Small intestine (tissue), 7 donors: ENCODE results near the gene ADGRL3. TPM values are rescaled to one million over a fixed set of nuclear protein-coding genes. Genes with fewer than 3 reads are reported as not detected.

Experiments used
- DNase-seq, 2 donors: peaks; one replicate each; pipeline versions ENCODE4 v3.0.0 to v3.0.0-alpha.2; 2013
- FAIRE-seq: peaks from 2 replicates; lab custom pipeline; 2012; peaks lifted over from hg19 to GRCh38; lab: Jason Lieb, UNC
- H3K27ac ChIP-seq, 3 donors: one replicate each; pipeline ENCODE4 v1.5.1; 2013; ENCODE audit warnings: low read length in 2 of 3, mild to moderate bottlenecking in 2 of 3, control low read depth in 1 of 3, inconsistent platforms in 1 of 3, low read depth in 1 of 3, moderate library complexity in 1 of 3
- H3K27me3 ChIP-seq, 3 donors: one replicate each; pipeline ENCODE4 v1.6.1; 2013; ENCODE audit warnings: low read length in 3 of 3, inconsistent platforms in 1 of 3; ENCODE audit not compliant: control insufficient read depth in 3 of 3, insufficient read depth in 3 of 3
- H3K36me3 ChIP-seq, 3 donors: one replicate each; pipeline ENCODE4 v1.6.1; 2013; ENCODE audit warnings: low read length in 3 of 3, inconsistent platforms in 1 of 3, low read depth in 1 of 3, mild to moderate bottlenecking in 1 of 3, moderate library complexity in 1 of 3; ENCODE audit not compliant: control insufficient read depth in 3 of 3, insufficient read depth in 2 of 3
- H3K4me1 ChIP-seq, 3 donors: one replicate each; pipeline ENCODE4 v1.6.1; 2013; ENCODE audit warnings: low read length in 2 of 3, inconsistent platforms in 1 of 3, low read depth in 1 of 3, mild to moderate bottlenecking in 1 of 3, moderate library complexity in 1 of 3; ENCODE audit not compliant: control insufficient read depth in 3 of 3, insufficient read depth in 2 of 3
- H3K4me3 ChIP-seq, 3 donors: one replicate each; pipeline ENCODE4 v1.5.1; 2013; ENCODE audit warnings: low read length in 3 of 3, control low read depth in 1 of 3, inconsistent platforms in 1 of 3, low read depth in 1 of 3, mild to moderate bottlenecking in 1 of 3, moderate library complexity in 1 of 3
- H3K9me3 ChIP-seq, 2 donors: one replicate each; pipeline ENCODE4 v1.6.1; 2013; ENCODE audit warnings: low read depth in 1 of 2, low read length in 1 of 2; ENCODE audit not compliant: control insufficient read depth in 2 of 2, insufficient read depth in 1 of 2
- WGBS, 3 donors: extraction: QIAGEN DNeasy Blood & Tissue Kit; methylation state at CpG; one replicate each; pipeline ENCODE4 v1.1.7; 2013; 5-methylcytosine and 5-hydroxymethylcytosine counted together
- polyA plus RNA-seq, 4 donors: library from polyadenylated mRNA; stranded (reverse) in 3 of 4; unstranded in 1 of 4; fragments of 200-250 nt in 3 of 4; fragments of 120-200 nt in 1 of 4; gene quantifications; one replicate each; pipeline versions ENCODE4 v1.2.1 to v1.2.3, GENCODE V29; 2013
- donor health status: healthy with polysubstance abuse.
- donor health status: control.
- donor health status: control.
- donor health status: Bipolar disorder and iron deficiency.
- donor health status: healthy.

The ADGRL3 gene
- polyA plus RNA-seq, 4 donors: under 0.01 to 7.9 (median 1.3) TPM

DNA sequence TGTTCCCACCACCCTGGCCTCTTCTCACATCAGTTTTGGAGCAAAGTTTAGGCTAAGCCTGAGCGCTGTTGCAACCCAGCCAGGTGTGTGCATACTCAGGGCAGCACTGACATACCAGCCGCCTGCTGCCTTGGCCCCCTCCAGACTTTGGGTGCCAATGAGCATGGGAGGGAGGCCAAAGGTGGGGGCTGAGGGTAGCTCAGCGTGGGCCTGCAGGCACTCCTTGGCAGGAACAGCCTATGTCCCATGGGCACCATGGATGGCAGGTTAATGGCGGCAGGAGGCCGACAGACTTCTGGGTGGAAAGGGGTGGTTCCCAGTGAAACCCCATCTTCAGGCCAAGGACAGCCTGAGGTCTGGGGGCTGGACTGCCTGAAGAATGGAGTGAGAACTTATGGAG, 462.2 kb downstream of the ADGRL3 start:
- Histone ChIP-seq H3K9me3 (peaks cover 2 to 14% of the 10 kb centered on the region in 2 donors), H3K27me3 (no peaks in the 10 kb centered on the region), H3K4me3 (no peak overlapping the region), H3K27ac (no peak overlapping the region), H3K4me1 (no peaks in the 10 kb centered on the region), H3K36me3 (peaks cover 0 to 4% (median 0%) of the 10 kb centered on the region in 3 donors)
- 84 to 94% (median 92%) methylated on average over 5 of the region's 5 CpGs for WGBS, 3 donors
- FAIRE-seq: no peak
- no peak for DNase-seq

GRCh38 chr4:61663310-61663709, 463.2 kb downstream of the ADGRL3 start:
- Histone ChIP-seq H3K9me3 (peaks cover 2 to 14% of the 10 kb centered on the region in 2 donors), H3K27me3 (no peaks in the 10 kb centered on the region), H3K4me3 (no peak overlapping the region), H3K36me3 (peaks cover 0 to 4% (median 0%) of the 10 kb centered on the region in 3 donors), H3K27ac (no peak overlapping the region), H3K4me1 (no peaks in the 10 kb centered on the region)
- FAIRE-seq: no peak
- DNase-seq: no peak
- WGBS, 3 donors: 87 to 95% (median 91%) methylated on average over 8 of the region's 8 CpGs

GRCh38 chr4:61665649-61666048, 465.5 kb downstream of the ADGRL3 start:
- Histone ChIP-seq H3K4me3 (no peak overlapping the region), H3K4me1 (no peaks in the 10 kb centered on the region), H3K27ac (no peak overlapping the region), H3K27me3 (no peaks in the 10 kb centered on the region), H3K36me3 (peaks cover 0 to 4% (median 0%) of the 10 kb centered on the region in 3 donors), H3K9me3 (peaks cover 2 to 14% of the 10 kb centered on the region in 2 donors)
- DNase-seq (no peak), FAIRE-seq (no peak)

DNA sequence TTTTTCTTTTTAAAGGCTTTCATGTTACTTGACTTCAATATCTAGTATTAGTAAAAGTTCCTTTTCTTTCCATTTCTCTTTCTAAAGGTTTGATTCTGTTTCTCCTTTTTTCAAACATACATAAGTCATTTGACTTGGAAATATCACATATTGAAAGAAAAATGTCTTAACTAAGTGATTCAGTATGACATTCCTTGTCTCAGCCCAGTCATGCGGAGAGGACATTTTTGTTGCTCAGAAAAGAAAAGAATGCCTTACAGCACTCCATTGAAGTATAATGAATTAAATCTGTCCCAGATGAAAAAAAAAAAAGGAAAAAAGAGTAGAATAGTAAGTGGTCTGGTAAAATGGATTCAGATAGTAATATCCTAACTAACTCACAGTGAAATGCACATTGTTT, 466.1 kb downstream of the ADGRL3 start:
- H3K4me1 ChIP-seq: no peaks in the 10 kb centered on the region
- H3K36me3 ChIP-seq: peaks cover 0 to 4% (median 0%) of the 10 kb centered on the region in 3 donors
- no peak overlapping the region for H3K4me3 ChIP-seq
- FAIRE-seq: no peak
- no peak for DNase-seq
- peaks cover 2 to 14% of the 10 kb centered on the region in 2 donors for H3K9me3 ChIP-seq
- H3K27me3 ChIP-seq: no peaks in the 10 kb centered on the region
- H3K27ac ChIP-seq: no peak overlapping the region
- 85 to 100% (median 91%) methylated on average over 1 of the region's 1 CpG for WGBS, 3 donors

- Histone ChIP-seq H3K36me3 (no peaks in the 10 kb centered on the region), H3K27me3 (no peaks in the 10 kb centered on the region), H3K4me3 (no peak overlapping the region), H3K27ac (no peak overlapping the region), H3K4me1 (no peaks in the 10 kb centered on the region), H3K9me3 (no peaks in the 10 kb centered on the region)
- FAIRE-seq (no peak), DNase-seq (no peak)
- 74 to 85% (median 77%) methylated on average over 1 of the region's 1 CpG for WGBS, 3 donors
Measured at GRCh38 chr4:61671599-61671998, 471.5 kb downstream of the ADGRL3 start.

DNA sequence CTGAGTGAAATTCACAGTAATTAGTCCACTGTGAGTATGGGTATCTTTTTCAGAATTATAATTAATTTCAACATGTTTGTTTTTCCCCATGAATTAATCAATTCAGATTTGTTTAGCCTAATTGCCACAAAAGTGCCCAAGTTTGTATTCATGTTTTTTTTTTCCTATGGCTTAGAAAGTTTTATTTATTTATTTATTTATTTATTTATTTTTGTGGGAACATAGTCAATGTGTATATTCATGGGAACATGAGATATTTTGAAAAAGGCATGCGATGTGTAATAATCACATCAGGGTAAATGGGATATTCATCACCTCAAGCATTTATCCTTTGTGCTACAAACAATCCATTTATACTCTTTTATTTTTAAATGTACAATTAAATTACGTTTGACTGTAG, 475.3 kb downstream of the ADGRL3 start:
- H3K4me1 ChIP-seq: no peaks in the 10 kb centered on the region
- no peak for FAIRE-seq
- 85 to 89% (median 89%) methylated on average over 2 of the region's 2 CpGs for WGBS, 3 donors
- no peaks in the 10 kb centered on the region for H3K9me3 ChIP-seq
- no peaks in the 10 kb centered on the region for H3K36me3 ChIP-seq
- DNase-seq: no peak
- H3K27me3 ChIP-seq: no peaks in the 10 kb centered on the region
- no peak overlapping the region for H3K4me3 ChIP-seq
- no peak overlapping the region for H3K27ac ChIP-seq

DNA sequence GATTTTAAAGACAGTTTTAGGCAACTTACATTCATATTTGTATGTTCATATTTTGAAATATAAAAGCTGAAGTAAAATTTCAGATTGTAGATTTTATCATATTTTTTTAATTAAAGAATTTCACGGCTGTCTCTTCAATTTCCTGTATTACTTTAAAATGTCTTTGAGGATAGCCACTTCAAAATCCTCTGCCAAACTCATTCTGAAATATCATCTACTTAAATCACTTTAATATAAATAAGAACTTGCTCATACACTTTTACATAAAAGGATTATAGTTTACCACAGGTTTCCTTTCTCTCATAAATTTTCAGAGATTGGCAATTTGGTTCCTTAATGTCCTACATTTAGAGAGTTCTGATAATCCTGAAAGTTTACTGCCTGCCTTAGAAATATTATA, 478.2 kb downstream of the ADGRL3 start:
- no peaks in the 10 kb centered on the region for H3K4me1 ChIP-seq
- FAIRE-seq (no peak), DNase-seq (no peak)
- no peaks in the 10 kb centered on the region for H3K9me3 ChIP-seq
- no peaks in the 10 kb centered on the region for H3K36me3 ChIP-seq
- 83 to 100% (median 88%) methylated on average over 1 of the region's 1 CpG for WGBS, 3 donors
- no peaks in the 10 kb centered on the region for H3K27me3 ChIP-seq
- no peak overlapping the region for H3K27ac ChIP-seq
- no peak overlapping the region for H3K4me3 ChIP-seq

DNA sequence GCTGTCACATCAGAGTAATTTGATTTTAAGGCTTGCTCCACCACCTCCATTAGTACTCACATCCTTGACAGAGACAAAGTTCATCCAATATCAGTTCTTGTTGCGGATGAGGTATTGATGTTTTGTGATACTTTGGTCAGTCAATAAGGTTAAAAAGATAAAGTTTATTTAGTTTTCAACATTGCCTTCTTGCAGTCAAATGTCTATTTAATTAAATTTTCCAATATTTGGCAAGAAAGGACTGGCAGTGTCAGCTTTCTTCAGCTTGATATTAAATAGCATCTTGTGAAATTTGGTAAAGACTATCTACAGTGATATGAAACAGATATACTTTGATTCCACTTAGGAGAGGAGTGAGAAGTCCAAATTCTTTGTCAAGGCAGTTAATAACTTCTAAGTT, 493.4 kb downstream of the ADGRL3 start:
- Histone ChIP-seq H3K27ac (no peak overlapping the region), H3K4me3 (no peak overlapping the region), H3K4me1 (no peaks in the 10 kb centered on the region), H3K36me3 (no peaks in the 10 kb centered on the region), H3K9me3 (no peaks in the 10 kb centered on the region), H3K27me3 (no peaks in the 10 kb centered on the region)
- 25 to 67% (median 35%) methylated on average over 1 of the region's 1 CpG for WGBS, 3 donors
- FAIRE-seq (no peak), DNase-seq (no peak)

GRCh38 chr4:61714387-61714911, 514.3 kb downstream of the ADGRL3 start:
- Histone ChIP-seq H3K27ac (no peak overlapping the region), H3K9me3 (no peaks in the 10 kb centered on the region), H3K27me3 (no peaks in the 10 kb centered on the region), H3K36me3 (no peaks in the 10 kb centered on the region), H3K4me1 (no peaks in the 10 kb centered on the region), H3K4me3 (no peak overlapping the region)
- DNase-seq (no peak), FAIRE-seq (no peak)
- 69 to 90% (median 72%) methylated on average over 4 of the region's 4 CpGs for WGBS, 3 donors
